DMS 273 (cell line): ENCODE results near the gene CCDC30.
"Not testable (repeated sequence)": the region's sequence is repeated elsewhere in the genome, so short reads cannot be mapped to it uniquely, and the experiment has no call there.

Source experiments
- DNase-seq: peaks from one replicate; lab custom pipeline; 2025; ENCODE audit not compliant: unreplicated experiment; lab: John Stamatoyannopoulos, UW

The CCDC30 gene

GRCh38 chr1:42523171-42523570, 60.1 kb downstream of the CCDC30 start:
- DNase-seq, result no peak

GRCh38 chr1:42524330-42524729, 61.2 kb downstream of the CCDC30 start:
- DNase-seq, result no peak

- no peak for DNase-seq
Observed at GRCh38 chr1:42529724-42530181, 66.7 kb downstream of the CCDC30 start.

- DNase-seq, result no peak
Observed at GRCh38 chr1:42531043-42531442, 68.0 kb downstream of the CCDC30 start.

- no peak for DNase-seq
Observed at GRCh38 chr1:42533101-42533863, 70.2 kb downstream of the CCDC30 start.

- no peak for DNase-seq
Observed at GRCh38 chr1:42541104-42541503, 78.0 kb downstream of the CCDC30 start.

- no peak for DNase-seq
Observed at GRCh38 chr1:42551180-42551579, 88.1 kb downstream of the CCDC30 start.

GRCh38 chr1:42551590-42551989, 88.5 kb downstream of the CCDC30 start:
- no peak for DNase-seq

- DNase-seq, result no peak
Observed at GRCh38 chr1:42552636-42553035, 89.5 kb downstream of the CCDC30 start.

GRCh38 chr1:42557230-42557851, 94.3 kb downstream of the CCDC30 start:
- DNase-seq, result no peak

GRCh38 chr1:42567038-42567437, 104.0 kb downstream of the CCDC30 start:
- no peak for DNase-seq

- no peak for DNase-seq
Observed at GRCh38 chr1:42576935-42577334, 113.8 kb downstream of the CCDC30 start.

- DNase-seq, result no peak
Observed at GRCh38 chr1:42586016-42586415, 122.9 kb downstream of the CCDC30 start.

GRCh38 chr1:42587753-42588152, 124.7 kb downstream of the CCDC30 start:
- DNase-seq, result no peak

GRCh38 chr1:42592811-42593210, 129.7 kb downstream of the CCDC30 start:
- no peak for DNase-seq

GRCh38 chr1:42593486-42594100, 130.5 kb downstream of the CCDC30 start:
- no peak for DNase-seq

GRCh38 chr1:42601472-42601871, 138.4 kb downstream of the CCDC30 start:
- DNase-seq, result no peak

GRCh38 chr1:42613803-42614131, 150.7 kb downstream of the CCDC30 start:
- no peak for DNase-seq

GRCh38 chr1:42618866-42619265, 155.8 kb downstream of the CCDC30 start:
- no peak for DNase-seq

GRCh38 chr1:42620307-42620706, 157.2 kb downstream of the CCDC30 start:
- no peak for DNase-seq

- DNase-seq, result not testable (repeated sequence)
Observed at GRCh38 chr1:42621180-42621579, 158.1 kb downstream of the CCDC30 start.

- not testable (repeated sequence) for DNase-seq
Observed at GRCh38 chr1:42627205-42627604, 164.1 kb downstream of the CCDC30 start.
